H1 (cell line): ENCODE measurements around the gene ADRA2A. TPM values are rescaled to one million over a fixed set of nuclear protein-coding genes. Genes with fewer than 3 reads are reported as not detected.

Experiments
- ATF2 ChIP-seq: IDR thresholded peaks from 2 replicates; pipeline ENCODE4 v1.6.1; 2012; ENCODE audit warnings: low read length, inconsistent platforms
- CTCF ChIP-seq, 3 experiments: IDR thresholded peaks; 1 replicate in 2 of 3; 2 replicates in 1 of 3; pipeline versions ENCODE4 v1.5.1 to v1.6.1; 2011; ENCODE audit warnings: low read length in 3 of 3, mild to moderate bottlenecking in 3 of 3, inconsistent platforms in 2 of 3, low read depth in 1 of 3, moderate library complexity in 1 of 3; ENCODE audit not compliant: insufficient read depth in 1 of 3; ENCODE audit errors: control extremely low read depth in 1 of 3
- GTF2F1 ChIP-seq: IDR thresholded peaks from 2 replicates; pipeline ENCODE4 v1.6.1; 2012; ENCODE audit warnings: low read depth, low read length, improper control_type of control experiment, borderline replicate concordance
- RFX5 ChIP-seq: IDR thresholded peaks from 2 replicates; pipeline ENCODE4 v1.6.1; 2011; ENCODE audit warnings: low read depth, low read length, improper control_type of control experiment, borderline replicate concordance
- TAF7 ChIP-seq: optimal IDR thresholded peaks from 2 replicates; pipeline ENCODE3; 2011; ENCODE audit warnings: low read depth, mild to moderate bottlenecking, inconsistent platforms, low read length, moderate library complexity, borderline replicate concordance
- USF2 ChIP-seq: IDR thresholded peaks from 2 replicates; pipeline ENCODE4 v1.6.1; 2011; ENCODE audit warnings: low read length, improper control_type of control experiment
- polyA plus RNA-seq, 7 experiments: library from polyadenylated mRNA; depleted of rRNA in 3 of 7; stranded (reverse) in 5 of 7; unstranded in 2 of 7; fragments of >200 nt in 5 of 7; fragments of 200-250 nt in 2 of 7; gene quantifications; 1 replicate in 5 of 7; 2 replicates in 1 of 7; 4 replicates in 1 of 7; pipeline versions ENCODE4 v1.2.1 to v1.2.3, GENCODE V29; 2011 to 2013; ENCODE audit warnings: missing spikeins in 2 of 7, mixed read lengths in 2 of 7
- total RNA-seq: library from RNA; stranded (reverse); fragmentation: NEBNext Ultra II Directional; extraction: Animal tissue kit (Norgen Biotek cat#: 25700); gene quantifications from 2 replicates; pipeline ENCODE4 v1.2.1, GENCODE V29; 2021

Gene ADRA2A
- total and polyA plus RNA-seq, 2 of the 8 experiments (the other 6 are each of a cell fraction or from before 2014, with no cell fraction given) = 5.9 to 6.2 TPM

GRCh38 chr10:111083222-111084095 lies 6.6 kb downstream of the ADRA2A start (continued):
- TF ChIP-seq CTCF (IDR thresholded peaks at IDR 0.05; ENCODE audit: control extremely low read depth in 1 of 3, insufficient read depth in 1 of 3, low read depth in 1 of 3, low read length in 3 of 3) = no peak
- no peak for TF ChIP-seq GTF2F1
- no peak for TF ChIP-seq TAF7
- no peak for TF ChIP-seq RFX5
- TF ChIP-seq ATF2 = no peak
- no peak for TF ChIP-seq USF2
